Left lung (tissue), 10 donors: ENCODE measurements around the gene KDM4D. TPM values are rescaled to one million over a fixed set of nuclear protein-coding genes. Genes with fewer than 3 reads are reported as not detected.
A peak's percentile ranks its signal among the peaks of the same experiment; 100 is the strongest.

Experiments
- ATAC-seq: fragments of 200-7000 bp; cut with Tn5 transposase; one replicate; pipeline ENCODE4 v1.9.1; 2020; ENCODE audit warnings: moderate library complexity
- DNase-seq, 4 donors: peaks; one replicate each; pipeline ENCODE4 v3.0.0-alpha.2; 2013 to 2020
- H3K27ac ChIP-seq, 2 donors: fragments of 200-600 bp; sonication (generic) in 1 of 2; one replicate each; pipeline versions ENCODE4 v1.5.0 to v1.8.0; 2020 to 2021
- H3K27me3 ChIP-seq, 2 donors: fragments of 200-600 bp; sonication (generic) in 1 of 2; one replicate each; pipeline versions ENCODE4 v1.5.0 to v1.8.0; 2020 to 2021
- H3K36me3 ChIP-seq, 2 donors: fragments of 200-600 bp; sonication (generic) in 1 of 2; one replicate each; pipeline versions ENCODE4 v1.5.0 to v1.8.0; 2020 to 2021
- H3K4me1 ChIP-seq, 2 donors: fragments of 200-600 bp; one replicate each; pipeline ENCODE4 v1.8.0; 2021
- H3K4me3 ChIP-seq, 2 donors: fragments of 200-600 bp; sonication (generic) in 1 of 2; one replicate each; pipeline versions ENCODE4 v1.5.0 to v1.8.0; 2020 to 2021; ENCODE audit warnings: mild to moderate bottlenecking in 1 of 2
- H3K9me3 ChIP-seq, 2 donors: fragments of 200-600 bp; sonication (generic) in 1 of 2; one replicate each; pipeline versions ENCODE4 v1.5.0 to v1.8.0; 2020 to 2021
- CTCF ChIP-seq, 2 donors: fragments of 200-600 bp; sonication (generic) in 1 of 2; IDR thresholded peaks; one replicate each; pipeline versions ENCODE4 v1.5.0 to v1.8.0; 2021; ENCODE audit warnings: antibody characterized with exemption in 2 of 2
- intact Hi-C, 2 donors: fragments of 100-400 bp; cut with DNase I; formaldehyde crosslinking; loops; one replicate each; pipeline versions ENCODE4 v1.11.2 to v1.14.2; 2022
- polyA plus RNA-seq, 6 donors: library from polyadenylated mRNA; unstranded; fragments of 120-200 nt; gene quantifications; one replicate each; pipeline ENCODE4 v1.2.1, GENCODE V29; 2013; ENCODE audit not compliant: insufficient read length in 6 of 6
- total RNA-seq, 2 donors: library from RNA; stranded (reverse); fragmentation: NEBNext Ultra II Directional; extraction: Animal tissue kit (Norgen Biotek cat#: 25700); gene quantifications; one replicate each; pipeline ENCODE4 v1.2.1, GENCODE V29; 2021
- donor health status: DM: no; HTN: yes; CAD: no.
- donor health status: DM: no; HTN: no; CAD: no.

The KDM4D gene
- total and polyA plus RNA-seq, 8 donors, result 0.35 to 2.5 (median 1.9) TPM

GRCh38 chr11:94964934-94965333 is 8.6 kb upstream of the KDM4D start:
- peaks cover 0 to 100% of the 10 kb centered on the region in 2 donors for H3K36me3 ChIP-seq
- no peak for TF ChIP-seq CTCF (IDR thresholded peaks at IDR 0.05)
- H3K4me3 ChIP-seq, result no peak overlapping the region
- ATAC-seq, result no peak
- H3K9me3 ChIP-seq, result no peaks in the 10 kb centered on the region
- intact Hi-C loops, result no loop called here
- no peaks in the 10 kb centered on the region for H3K4me1 ChIP-seq
- no peaks in the 10 kb centered on the region for H3K27me3 ChIP-seq
- no peak overlapping the region for H3K27ac ChIP-seq
- no peak for DNase-seq

- Histone ChIP-seq H3K27me3 (no peaks in the 10 kb centered on the region), H3K4me3 (no peak overlapping the region), H3K27ac (no peak overlapping the region), H3K36me3 (peaks cover 0 to 83% of the 10 kb centered on the region in 2 donors), H3K4me1 (peaks cover 9 to 20% of the 10 kb centered on the region in 2 donors), H3K9me3 (no peaks in the 10 kb centered on the region)
- ATAC-seq (no peak), DNase-seq (no peak)
- intact Hi-C loops, result no loop called here
- TF ChIP-seq CTCF (IDR thresholded peaks at IDR 0.05), result peak in 1 of 2 donors; percentile 42
These were observed 5.1 kb upstream of the KDM4D start for GRCh38 chr11:94968334-94968958.

GRCh38 chr11:94972700-94973098 is 810 bp upstream of the KDM4D start:
- Histone ChIP-seq H3K4me3 (peak overlapping the region; percentile 75 to 81), H3K27me3 (no peaks in the 10 kb centered on the region), H3K9me3 (no peaks in the 10 kb centered on the region), H3K27ac (peak overlapping the region in 1 of 2 donors; percentile 75), H3K4me1 (peaks cover 9 to 20% of the 10 kb centered on the region in 2 donors), H3K36me3 (peaks cover 0 to 41% of the 10 kb centered on the region in 2 donors)
- DNase-seq, result no peak
- intact Hi-C loops, result loop anchor here in 1 of 2 donors (10.0 kb wide), 1 partner anchor 172 kb away; no protein-coding TSS in a partner anchor
- ATAC-seq, result no peak
- no peak for TF ChIP-seq CTCF (IDR thresholded peaks at IDR 0.05)

- Histone ChIP-seq H3K27me3 (no peaks in the 10 kb centered on the region), H3K27ac (no peak overlapping the region), H3K4me3 (peak overlapping the region; percentile 75 to 81), H3K36me3 (peaks cover 0 to 26% of the 10 kb centered on the region in 2 donors), H3K4me1 (peaks cover 9 to 20% of the 10 kb centered on the region in 2 donors), H3K9me3 (no peaks in the 10 kb centered on the region)
- no peak for TF ChIP-seq CTCF (IDR thresholded peaks at IDR 0.05)
- intact Hi-C loops, result loop anchor here in 1 of 2 donors (10.0 kb wide), 1 partner anchor 171 kb away; no protein-coding TSS in a partner anchor
- DNase-seq (no peak), ATAC-seq (no peak)
These were observed 669 bp downstream of the KDM4D start for GRCh38 chr11:94974178-94974577.

GRCh38 chr11:94975599-94975998 is 2.1 kb downstream of the KDM4D start:
- Histone ChIP-seq H3K4me1 (peaks cover 9 to 20% of the 10 kb centered on the region in 2 donors), H3K4me3 (no peak overlapping the region), H3K27ac (no peak overlapping the region), H3K9me3 (no peaks in the 10 kb centered on the region), H3K27me3 (no peaks in the 10 kb centered on the region), H3K36me3 (peaks cover 0 to 12% of the 10 kb centered on the region in 2 donors)
- TF ChIP-seq CTCF (IDR thresholded peaks at IDR 0.05), result no peak
- intact Hi-C loops, result loop anchor here in 1 of 2 donors (10.0 kb wide), 1 partner anchor 169 kb away; no protein-coding TSS in a partner anchor
- ATAC-seq (no peak), DNase-seq (no peak)
